ENCODE measurements around the gene CDX1.

The CDX1 gene

GRCh38 chr5:150121448-150122157, 45.0 kb upstream of the CDX1 start:
- peaks cover 0 to 12% (median 9%) of the 10 kb centered on the region in 4 experiments for H3K4me1 ChIP-seq (ENCODE audit: control extremely low read depth in 1 of 4, control insufficient read depth in 4 of 4, insufficient read depth in 4 of 4, low read length in 3 of 4)

GRCh38 chr5:150122158-150122510, 44.4 kb upstream of the CDX1 start:
- ChIA-PET POLR2A (no interaction called here), CTCF (interaction anchor here (0.6 to 9.6 kb wide), 18 partner anchors 10 to 482 kb away, joined by 3 to 70 read pairs (median 5); no protein-coding TSS in a partner anchor)
- no peak overlapping the region for H3K4me3 ChIP-seq (ENCODE audit: control insufficient read depth in 1 of 7, extremely low read depth in 1 of 7, insufficient read depth in 4 of 7, low read depth in 2 of 7, low read length in 6 of 7)
- WGBS (ENCODE audit: insufficient coverage) = 63% methylated on average over 5 of the region's 5 CpGs
- no peaks in the 10 kb centered on the region for H3K9me3 ChIP-seq (ENCODE audit: control extremely low read depth in 1 of 5, control insufficient read depth in 4 of 5, insufficient read depth in 2 of 5, low read depth in 1 of 5, low read length in 4 of 5)
- peak; percentile 39 to 63 (median 57) for DNase-seq
- H3K27ac ChIP-seq (ENCODE audit: insufficient read depth in 1 of 2, low read depth in 1 of 2, low read length in 2 of 2, poor library complexity in 1 of 2, severe bottlenecking in 2 of 2) = no peak overlapping the region
- peaks cover 0 to 12% (median 8%) of the 10 kb centered on the region in 4 experiments for H3K4me1 ChIP-seq (ENCODE audit: control extremely low read depth in 1 of 4, control insufficient read depth in 4 of 4, insufficient read depth in 4 of 4, low read length in 3 of 4)
- no peaks in the 10 kb centered on the region for H3K27me3 ChIP-seq (replicated peaks in 2 of 5; ENCODE audit: control insufficient read depth in 4 of 5, insufficient read depth in 5 of 5, low read length in 4 of 5)
- H3K36me3 ChIP-seq (ENCODE audit: control insufficient read depth in 4 of 4, insufficient read depth in 4 of 4, low read length in 3 of 4) = no peaks in the 10 kb centered on the region

More at GRCh38 chr5:150121448-150122157, 45.0 kb upstream of the CDX1 start:
- 97% methylated on average over 14 of the region's 14 CpGs for WGBS (ENCODE audit: insufficient coverage)
- POLR2A ChIA-PET = no interaction called here
- Histone ChIP-seq H3K36me3 (ENCODE audit: control insufficient read depth in 4 of 4, insufficient read depth in 4 of 4, low read length in 3 of 4) (no peaks in the 10 kb centered on the region), H3K4me3 (ENCODE audit: control insufficient read depth in 1 of 7, extremely low read depth in 1 of 7, insufficient read depth in 4 of 7, low read depth in 2 of 7, low read length in 6 of 7) (no peak overlapping the region), H3K9me3 (ENCODE audit: control extremely low read depth in 1 of 5, control insufficient read depth in 4 of 5, insufficient read depth in 2 of 5, low read depth in 1 of 5, low read length in 4 of 5) (no peaks in the 10 kb centered on the region), H3K27me3 (replicated peaks in 2 of 5; ENCODE audit: control insufficient read depth in 4 of 5, insufficient read depth in 5 of 5, low read length in 4 of 5) (no peaks in the 10 kb centered on the region), H3K27ac (ENCODE audit: insufficient read depth in 1 of 2, low read depth in 1 of 2, low read length in 2 of 2, poor library complexity in 1 of 2, severe bottlenecking in 2 of 2) (no peak overlapping the region)
- no peak for DNase-seq
- CTCF ChIA-PET = interaction anchor here (0.8 to 9.6 kb wide), 20 partner anchors 10 to 481 kb away, joined by 3 to 70 read pairs (median 5); no protein-coding TSS in a partner anchor

- POLR2A ChIA-PET = no interaction called here
Measured at GRCh38 chr5:150122536-150123481, 43.8 kb upstream of the CDX1 start.

GRCh38 chr5:150123542-150123941, 43.0 kb upstream of the CDX1 start:
- Histone ChIP-seq H3K9me3 (ENCODE audit: control extremely low read depth in 1 of 5, control insufficient read depth in 4 of 5, insufficient read depth in 2 of 5, low read depth in 1 of 5, low read length in 4 of 5) (no peaks in the 10 kb centered on the region), H3K27me3 (replicated peaks in 2 of 5; ENCODE audit: control insufficient read depth in 4 of 5, insufficient read depth in 5 of 5, low read length in 4 of 5) (no peaks in the 10 kb centered on the region), H3K4me3 (ENCODE audit: control insufficient read depth in 1 of 7, extremely low read depth in 1 of 7, insufficient read depth in 4 of 7, low read depth in 2 of 7, low read length in 6 of 7) (no peak overlapping the region), H3K27ac (ENCODE audit: insufficient read depth in 1 of 2, low read depth in 1 of 2, low read length in 2 of 2, poor library complexity in 1 of 2, severe bottlenecking in 2 of 2) (no peak overlapping the region), H3K36me3 (ENCODE audit: control insufficient read depth in 4 of 4, insufficient read depth in 4 of 4, low read length in 3 of 4) (no peaks in the 10 kb centered on the region), H3K4me1 (ENCODE audit: control extremely low read depth in 1 of 4, control insufficient read depth in 4 of 4, insufficient read depth in 4 of 4, low read length in 3 of 4) (peaks cover 0 to 15% (median 10%) of the 10 kb centered on the region in 4 experiments)
- peak in 2 of 3 donors; percentile 70 to 77 for DNase-seq
- 100% methylated on average over 1 of the region's 4 CpGs for WGBS (ENCODE audit: insufficient coverage)
- POLR2A ChIA-PET = interaction anchor here (0.5 kb wide), 1 partner anchor 176 kb away, joined by 3 read pairs; no protein-coding TSS in a partner anchor
- CTCF ChIA-PET = interaction anchor here (0.7 to 9.6 kb wide), 13 partner anchors 9 to 121 kb away, joined by 3 to 70 read pairs (median 4); no protein-coding TSS in a partner anchor

More at GRCh38 chr5:150122536-150123481, 43.8 kb upstream of the CDX1 start:
- 98% methylated on average over 14 of the region's 15 CpGs for WGBS (ENCODE audit: insufficient coverage)
- Histone ChIP-seq H3K4me3 (ENCODE audit: control insufficient read depth in 1 of 7, extremely low read depth in 1 of 7, insufficient read depth in 4 of 7, low read depth in 2 of 7, low read length in 6 of 7) (no peak overlapping the region), H3K9me3 (ENCODE audit: control extremely low read depth in 1 of 5, control insufficient read depth in 4 of 5, insufficient read depth in 2 of 5, low read depth in 1 of 5, low read length in 4 of 5) (no peaks in the 10 kb centered on the region), H3K4me1 (ENCODE audit: control extremely low read depth in 1 of 4, control insufficient read depth in 4 of 4, insufficient read depth in 4 of 4, low read length in 3 of 4) (peaks cover 0 to 12% (median 8%) of the 10 kb centered on the region in 4 experiments), H3K27me3 (replicated peaks in 2 of 5; ENCODE audit: control insufficient read depth in 4 of 5, insufficient read depth in 5 of 5, low read length in 4 of 5) (no peaks in the 10 kb centered on the region), H3K36me3 (ENCODE audit: control insufficient read depth in 4 of 4, insufficient read depth in 4 of 4, low read length in 3 of 4) (no peaks in the 10 kb centered on the region), H3K27ac (ENCODE audit: insufficient read depth in 1 of 2, low read depth in 1 of 2, low read length in 2 of 2, poor library complexity in 1 of 2, severe bottlenecking in 2 of 2) (no peak overlapping the region)
- CTCF ChIA-PET = interaction anchor here (0.6 to 9.6 kb wide), 23 partner anchors 8 to 483 kb away, joined by 3 to 70 read pairs (median 4); no protein-coding TSS in a partner anchor
- no peak for DNase-seq

GRCh38 chr5:150124111-150124557, 42.4 kb upstream of the CDX1 start:
- POLR2A ChIA-PET = interaction anchor here (0.5 kb wide), 1 partner anchor 177 kb away, joined by 3 read pairs; no protein-coding TSS in a partner anchor
- no peak for DNase-seq
- Histone ChIP-seq H3K4me1 (ENCODE audit: control extremely low read depth in 1 of 4, control insufficient read depth in 4 of 4, insufficient read depth in 4 of 4, low read length in 3 of 4) (peaks cover 0 to 15% (median 10%) of the 10 kb centered on the region in 4 experiments), H3K27ac (ENCODE audit: insufficient read depth in 1 of 2, low read depth in 1 of 2, low read length in 2 of 2, poor library complexity in 1 of 2, severe bottlenecking in 2 of 2) (no peak overlapping the region), H3K9me3 (ENCODE audit: control extremely low read depth in 1 of 5, control insufficient read depth in 4 of 5, insufficient read depth in 2 of 5, low read depth in 1 of 5, low read length in 4 of 5) (no peaks in the 10 kb centered on the region), H3K4me3 (ENCODE audit: control insufficient read depth in 1 of 7, extremely low read depth in 1 of 7, insufficient read depth in 4 of 7, low read depth in 2 of 7, low read length in 6 of 7) (no peak overlapping the region), H3K36me3 (ENCODE audit: control insufficient read depth in 4 of 4, insufficient read depth in 4 of 4, low read length in 3 of 4) (no peaks in the 10 kb centered on the region), H3K27me3 (replicated peaks in 2 of 5; ENCODE audit: control insufficient read depth in 4 of 5, insufficient read depth in 5 of 5, low read length in 4 of 5) (no peaks in the 10 kb centered on the region)
- 69% methylated on average over 4 of the region's 11 CpGs for WGBS (ENCODE audit: insufficient coverage)
- CTCF ChIA-PET = interaction anchor here (0.7 to 9.6 kb wide), 8 partner anchors 8 to 122 kb away, joined by 3 to 70 read pairs (median 4); no protein-coding TSS in a partner anchor

GRCh38 chr5:150124596-150124995, 42.0 kb upstream of the CDX1 start:
- peaks cover 0 to 15% (median 10%) of the 10 kb centered on the region in 4 experiments for H3K4me1 ChIP-seq (ENCODE audit: control extremely low read depth in 1 of 4, control insufficient read depth in 4 of 4, insufficient read depth in 4 of 4, low read length in 3 of 4)
- H3K36me3 ChIP-seq (ENCODE audit: control insufficient read depth in 4 of 4, insufficient read depth in 4 of 4, low read length in 3 of 4) = no peaks in the 10 kb centered on the region
- ChIA-PET CTCF (interaction anchor here (1.3 to 8.9 kb wide), 4 partner anchors 8 to 114 kb away, joined by 3 to 104 read pairs (median 10); no protein-coding TSS in a partner anchor), POLR2A (no interaction called here)
- no peak for DNase-seq
- H3K4me3 ChIP-seq (ENCODE audit: control insufficient read depth in 1 of 7, extremely low read depth in 1 of 7, insufficient read depth in 4 of 7, low read depth in 2 of 7, low read length in 6 of 7) = no peak overlapping the region
- H3K9me3 ChIP-seq (ENCODE audit: control extremely low read depth in 1 of 5, control insufficient read depth in 4 of 5, insufficient read depth in 2 of 5, low read depth in 1 of 5, low read length in 4 of 5) = no peaks in the 10 kb centered on the region
- WGBS (ENCODE audit: insufficient coverage) = 81% methylated on average over 3 of the region's 8 CpGs
- H3K27me3 ChIP-seq (replicated peaks in 2 of 5; ENCODE audit: control insufficient read depth in 4 of 5, insufficient read depth in 5 of 5, low read length in 4 of 5) = no peaks in the 10 kb centered on the region
- no peak overlapping the region for H3K27ac ChIP-seq (ENCODE audit: insufficient read depth in 1 of 2, low read depth in 1 of 2, low read length in 2 of 2, poor library complexity in 1 of 2, severe bottlenecking in 2 of 2)

All from common myeloid progenitor, CD34-positive (primary cell).